GM23338 (cell line): ENCODE measurements around the gene PRAMEF10.
"Not testable (repeated sequence)": the region's sequence is repeated elsewhere in the genome, so short reads cannot be mapped to it uniquely, and the experiment has no call there.

ENCODE experiments used
- CTCF ChIP-seq, 2 experiments: fragments of 200-600 bp in 1 of 2; sonication (generic) in 1 of 2; conservative IDR thresholded peaks; 2 replicates each; pipeline versions ENCODE4 v1.5.1 to v1.6.1; 2016 to 2017; ENCODE audit warnings: antibody characterized with exemption in 2 of 2, low read depth in 2 of 2, mild to moderate bottlenecking in 2 of 2, moderate library complexity in 1 of 2
- EZH2 ChIP-seq: fragments of 200-600 bp; sonication (generic); IDR thresholded peaks from one replicate; pipeline ENCODE4 v1.8.0; 2017; ENCODE audit warnings: antibody characterized with exemption, mild to moderate bottlenecking, low read depth; ENCODE audit not compliant: unreplicated experiment

- not testable (repeated sequence) for TF ChIP-seq EZH2; CTCF (conservative IDR thresholded peaks at IDR 0.05; ENCODE audit: low read depth in 2 of 2)
Measured at GRCh38 chr1:12916310-12916709, 18.2 kb upstream of the PRAMEF10 start, which contains the start of gene PRAMEF7.
